PFSK-1 (cell line): Measurements from ENCODE around the gene SNX3.

Experiments used
- REST ChIP-seq, 2 experiments: IDR thresholded peaks; 2 replicates each; pipeline versions ENCODE4 v1.6.1 to v1.8.0; 2011 to 2012; ENCODE audit warnings: low read depth in 2 of 2, low read length in 2 of 2, control low read depth in 1 of 2, inconsistent platforms in 1 of 2, mild to moderate bottlenecking in 1 of 2, moderate library complexity in 1 of 2; ENCODE audit not compliant: insufficient read depth in 1 of 2
- TAF1 ChIP-seq: IDR thresholded peaks from 2 replicates; pipeline ENCODE4 v1.6.1; 2012; ENCODE audit warnings: low read length, control low read depth, borderline replicate concordance; ENCODE audit not compliant: insufficient read depth

DNA sequence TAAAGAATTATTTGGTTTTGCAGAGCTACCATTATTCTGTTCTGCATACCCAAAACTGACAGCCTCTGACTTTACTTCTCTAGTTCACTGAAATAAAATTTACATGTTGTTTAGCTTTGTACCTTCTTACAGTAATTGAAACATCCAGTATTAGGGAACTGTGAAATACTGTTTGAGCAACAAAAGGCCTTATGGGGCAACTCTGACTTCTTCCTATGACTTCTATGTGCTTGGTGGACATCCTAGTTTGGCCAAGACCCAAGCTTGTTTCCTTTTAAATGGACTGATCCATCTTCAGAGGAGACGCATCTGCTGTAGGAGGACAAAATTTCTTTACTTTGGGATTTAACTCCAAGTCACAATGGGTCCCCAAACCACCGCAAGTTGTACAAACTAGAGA lies 50.3 kb downstream of the SNX3 start:
- TF ChIP-seq REST (IDR thresholded peaks at IDR 0.05; ENCODE audit: insufficient read depth in 1 of 2, low read depth in 2 of 2, low read length in 2 of 2) (no peak), TAF1 (no peak)
